ENCODE data around the gene HOXB6.

HOXB6 gene

DNA sequence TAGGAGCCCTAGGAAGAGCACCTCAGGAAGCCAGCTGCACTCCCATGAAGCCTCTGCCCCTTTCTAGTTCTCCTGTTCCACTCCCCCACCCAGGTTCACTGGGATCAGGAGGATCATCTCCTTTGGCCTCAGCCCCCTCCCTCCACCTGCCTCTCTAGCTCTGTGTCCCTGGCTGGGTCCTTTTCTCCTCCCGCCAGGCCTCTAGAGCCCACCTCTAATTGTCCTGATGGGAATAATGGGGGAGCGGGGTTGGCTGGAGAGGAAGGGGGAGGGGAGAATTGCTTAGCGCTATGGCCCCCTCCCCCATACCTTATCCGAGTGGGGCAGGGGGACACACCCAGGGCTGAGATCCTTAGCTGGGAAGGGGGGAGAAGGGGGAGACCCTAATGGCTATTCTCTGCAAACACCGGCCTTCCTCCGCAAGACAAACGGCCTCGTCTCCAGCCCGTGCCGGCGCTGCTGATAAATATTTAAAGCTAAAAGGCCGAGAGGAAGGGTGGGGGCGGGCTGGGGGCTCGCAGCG is 5.0 kb upstream of the HOXB6 start (continued):
- TF ChIP-seq, protein P1, sequence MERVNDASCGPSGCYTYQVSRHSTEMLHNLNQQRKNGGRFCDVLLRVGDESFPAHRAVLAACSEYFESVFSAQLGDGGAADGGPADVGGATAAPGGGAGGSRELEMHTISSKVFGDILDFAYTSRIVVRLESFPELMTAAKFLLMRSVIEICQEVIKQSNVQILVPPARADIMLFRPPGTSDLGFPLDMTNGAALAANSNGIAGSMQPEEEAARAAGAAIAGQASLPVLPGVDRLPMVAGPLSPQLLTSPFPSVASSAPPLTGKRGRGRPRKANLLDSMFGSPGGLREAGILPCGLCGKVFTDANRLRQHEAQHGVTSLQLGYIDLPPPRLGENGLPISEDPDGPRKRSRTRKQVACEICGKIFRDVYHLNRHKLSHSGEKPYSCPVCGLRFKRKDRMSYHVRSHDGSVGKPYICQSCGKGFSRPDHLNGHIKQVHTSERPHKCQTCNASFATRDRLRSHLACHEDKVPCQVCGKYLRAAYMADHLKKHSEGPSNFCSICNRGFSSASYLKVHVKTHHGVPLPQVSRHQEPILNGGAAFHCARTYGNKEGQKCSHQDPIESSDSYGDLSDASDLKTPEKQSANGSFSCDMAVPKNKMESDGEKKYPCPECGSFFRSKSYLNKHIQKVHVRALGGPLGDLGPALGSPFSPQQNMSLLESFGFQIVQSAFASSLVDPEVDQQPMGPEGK (tag by site-specific recombination; IDR thresholded peaks at IDR 0.05): peak; percentile 14; the same call in 1 of the 2 replicates
- TF ChIP-seq CTCF (tag by site-specific recombination; IDR thresholded peaks at IDR 0.05): no peak
- TF ChIP-seq ZNF341 (tag by site-specific recombination; IDR thresholded peaks at IDR 0.05; ENCODE audit: low read depth): peak; percentile 61
- TF ChIP-seq ZNF776 (tag by site-specific recombination; IDR thresholded peaks at IDR 0.05; ENCODE audit: borderline replicate concordance): no peak
- no peak for TF ChIP-seq YY1 (tag by site-specific recombination; IDR thresholded peaks at IDR 0.05)
- TF ChIP-seq ZNF157 (tag by site-specific recombination; IDR thresholded peaks at IDR 0.05): no peak
- peak; percentile 10; the same call in 1 of the 2 replicates for TF ChIP-seq FEZF1 (tag by site-specific recombination; IDR thresholded peaks at IDR 0.05)
- peak; percentile 68; the same call in 1 of the 2 replicates for TF ChIP-seq SP3 (tag by site-specific recombination; IDR thresholded peaks at IDR 0.05)
- TF ChIP-seq GLI4 (tag by site-specific recombination; IDR thresholded peaks at IDR 0.05): no peak
- TF ChIP-seq SP2 (tag by site-specific recombination; IDR thresholded peaks at IDR 0.05): peak; percentile 36
- no peak for TF ChIP-seq ZSCAN23 (tag by site-specific recombination; IDR thresholded peaks at IDR 0.05)

DNA sequence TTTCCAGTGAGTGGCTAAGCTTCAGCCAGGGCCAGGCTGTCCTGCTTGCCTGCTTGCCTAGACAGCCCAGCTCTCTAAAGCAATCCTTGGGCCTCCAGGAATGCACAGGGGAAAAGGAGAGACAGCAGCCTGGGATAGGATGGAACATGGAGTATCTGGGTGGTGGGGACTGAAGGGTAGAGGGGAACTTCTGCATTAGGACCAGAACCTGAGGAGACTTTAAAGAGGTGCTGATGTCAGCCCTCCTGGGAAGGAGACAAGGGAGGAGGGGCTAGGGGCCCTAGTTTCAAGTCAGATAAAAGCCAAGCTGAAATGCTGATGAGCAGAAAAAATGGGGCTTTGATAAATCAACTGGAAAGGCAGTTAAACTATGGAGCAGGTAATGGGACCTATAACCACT is 4.2 kb upstream of the HOXB6 start:
- H3K9me3 ChIP-seq (ENCODE audit: control insufficient read depth, insufficient read depth, low read depth, low read length): no peaks in the 10 kb centered on the region
- no peak overlapping the region for H3K4me3 ChIP-seq (ENCODE audit: low read depth, low read length)
- peak overlapping the region; percentile 94; the same call in 1 of the 2 replicates for H3K27ac ChIP-seq (ENCODE audit: extremely low read depth, low read depth, low read length)
- POLR2A ChIA-PET: interaction anchor here (0.8 to 2.4 kb wide), 5 partner anchors 8 to 560 kb away, joined by 3 to 15 read pairs (median 4); partner anchors contain the start of gene HOXB9
- CTCF ChIA-PET: interaction anchor here (0.6 to 2.4 kb wide), 13 partner anchors 9 to 634 kb away, joined by 3 to 12 read pairs (median 3); no protein-coding TSS in a partner anchor
- H3K4me1 ChIP-seq (ENCODE audit: control insufficient read depth, insufficient read depth, low read length): peaks cover 31% of the 10 kb centered on the region
- H3K36me3 ChIP-seq (ENCODE audit: control insufficient read depth in 2 of 2, insufficient read depth in 1 of 2, low read length in 2 of 2): peaks cover 7 to 15% of the 10 kb centered on the region in 2 experiments
- TF ChIP-seq, protein P2, sequence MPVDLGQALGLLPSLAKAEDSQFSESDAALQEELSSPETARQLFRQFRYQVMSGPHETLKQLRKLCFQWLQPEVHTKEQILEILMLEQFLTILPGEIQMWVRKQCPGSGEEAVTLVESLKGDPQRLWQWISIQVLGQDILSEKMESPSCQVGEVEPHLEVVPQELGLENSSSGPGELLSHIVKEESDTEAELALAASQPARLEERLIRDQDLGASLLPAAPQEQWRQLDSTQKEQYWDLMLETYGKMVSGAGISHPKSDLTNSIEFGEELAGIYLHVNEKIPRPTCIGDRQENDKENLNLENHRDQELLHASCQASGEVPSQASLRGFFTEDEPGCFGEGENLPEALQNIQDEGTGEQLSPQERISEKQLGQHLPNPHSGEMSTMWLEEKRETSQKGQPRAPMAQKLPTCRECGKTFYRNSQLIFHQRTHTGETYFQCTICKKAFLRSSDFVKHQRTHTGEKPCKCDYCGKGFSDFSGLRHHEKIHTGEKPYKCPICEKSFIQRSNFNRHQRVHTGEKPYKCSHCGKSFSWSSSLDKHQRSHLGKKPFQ (tag by site-specific recombination; IDR thresholded peaks at IDR 0.05): no peak
- TF ChIP-seq ZNF394 (tag by site-specific recombination; IDR thresholded peaks at IDR 0.05; ENCODE audit: borderline replicate concordance) (peak; percentile 60; the same call in 1 of the 2 replicates), IKZF3 (tag by site-specific recombination; IDR thresholded peaks at IDR 0.05) (peak; percentile 58; the same call in 1 of the 2 replicates), ZNF558 (tag by site-specific recombination; IDR thresholded peaks at IDR 0.05) (no peak), ZBTB17 (tag by site-specific recombination; IDR thresholded peaks at IDR 0.05) (peak; percentile 25; the same call in 1 of the 2 replicates), PRDM10 (tag by site-specific recombination; IDR thresholded peaks at IDR 0.05) (no peak), ZNF791 (tag by site-specific recombination; IDR thresholded peaks at IDR 0.05) (no peak), ZFHX2 (tag by site-specific recombination; conservative IDR thresholded peaks at IDR 0.05) (no peak), ZNF654 (tag by site-specific recombination; IDR thresholded peaks at IDR 0.05; ENCODE audit: low read depth) (no peak), ZNF639 (tag by site-specific recombination; IDR thresholded peaks at IDR 0.05) (no peak), ZNF561 (tag by site-specific recombination; IDR thresholded peaks at IDR 0.05; ENCODE audit: borderline replicate concordance) (no peak), ZNF23 (tag by site-specific recombination; IDR thresholded peaks at IDR 0.05; ENCODE audit: borderline replicate concordance) (no peak), ZNF341 (tag by site-specific recombination; IDR thresholded peaks at IDR 0.05; ENCODE audit: low read depth) (peak; percentile 65), ZNF140 (tag by site-specific recombination; IDR thresholded peaks at IDR 0.05) (no peak)
- TF ChIP-seq, protein P3, sequence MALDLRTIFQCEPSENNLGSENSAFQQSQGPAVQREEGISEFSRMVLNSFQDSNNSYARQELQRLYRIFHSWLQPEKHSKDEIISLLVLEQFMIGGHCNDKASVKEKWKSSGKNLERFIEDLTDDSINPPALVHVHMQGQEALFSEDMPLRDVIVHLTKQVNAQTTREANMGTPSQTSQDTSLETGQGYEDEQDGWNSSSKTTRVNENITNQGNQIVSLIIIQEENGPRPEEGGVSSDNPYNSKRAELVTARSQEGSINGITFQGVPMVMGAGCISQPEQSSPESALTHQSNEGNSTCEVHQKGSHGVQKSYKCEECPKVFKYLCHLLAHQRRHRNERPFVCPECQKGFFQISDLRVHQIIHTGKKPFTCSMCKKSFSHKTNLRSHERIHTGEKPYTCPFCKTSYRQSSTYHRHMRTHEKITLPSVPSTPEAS (tag by site-specific recombination; IDR thresholded peaks at IDR 0.05): no peak
